Parathyroid adenoma (tissue), 2 donors: Measurements from ENCODE around the gene FLYWCH1.

Experiments
- H2AFZ ChIP-seq: fragments of 300-600 bp; sonication (generic); one replicate; pipeline ENCODE4 v1.7.0; 2017; ENCODE audit warnings: antibody characterized with exemption, mild to moderate bottlenecking
- H3K27ac ChIP-seq: fragments of 300-600 bp; sonication (generic); one replicate; pipeline ENCODE4 v1.7.0; 2017
- H3K27me3 ChIP-seq: fragments of 300-600 bp; sonication (generic); one replicate; pipeline ENCODE4 v1.7.0; 2017; ENCODE audit warnings: low read length; ENCODE audit not compliant: control insufficient read depth, insufficient read depth
- H3K36me3 ChIP-seq: fragments of 300-600 bp; sonication (generic); one replicate; pipeline ENCODE4 v1.7.0; 2017; ENCODE audit warnings: low read length; ENCODE audit not compliant: control insufficient read depth, insufficient read depth
- H3K4me1 ChIP-seq: fragments of 300-600 bp; sonication (generic); one replicate; pipeline ENCODE4 v1.7.0; 2017; ENCODE audit warnings: control low read depth
- H3K4me2 ChIP-seq: fragments of 300-600 bp; sonication (generic); one replicate; pipeline ENCODE4 v1.7.0; 2017; ENCODE audit warnings: low read length
- H3K4me3 ChIP-seq: fragments of 300-600 bp; sonication (generic); one replicate; pipeline ENCODE4 v1.7.0; 2017; ENCODE audit warnings: low read depth, low read length
- H3K79me2 ChIP-seq: fragments of 300-600 bp; sonication (generic); one replicate; pipeline ENCODE4 v1.7.0; 2017; ENCODE audit warnings: control low read depth
- H3K9ac ChIP-seq: fragments of 300-600 bp; sonication (generic); one replicate; pipeline ENCODE4 v1.7.0; 2017; ENCODE audit warnings: mild to moderate bottlenecking
- H3K9me3 ChIP-seq: fragments of 300-600 bp; sonication (generic); one replicate; pipeline ENCODE4 v1.7.0; 2017; ENCODE audit warnings: low read length; ENCODE audit not compliant: control insufficient read depth
- TF ChIP-seq, protein P1 (sequence below): fragments of 300-600 bp; sonication (generic); IDR thresholded peaks from one replicate; pipeline ENCODE4 v1.7.0; 2017; ENCODE audit warnings: antibody characterized with exemption, mild to moderate bottlenecking
- donor health status: primary hyperparathyroidism.

FLYWCH1 gene

DNA sequence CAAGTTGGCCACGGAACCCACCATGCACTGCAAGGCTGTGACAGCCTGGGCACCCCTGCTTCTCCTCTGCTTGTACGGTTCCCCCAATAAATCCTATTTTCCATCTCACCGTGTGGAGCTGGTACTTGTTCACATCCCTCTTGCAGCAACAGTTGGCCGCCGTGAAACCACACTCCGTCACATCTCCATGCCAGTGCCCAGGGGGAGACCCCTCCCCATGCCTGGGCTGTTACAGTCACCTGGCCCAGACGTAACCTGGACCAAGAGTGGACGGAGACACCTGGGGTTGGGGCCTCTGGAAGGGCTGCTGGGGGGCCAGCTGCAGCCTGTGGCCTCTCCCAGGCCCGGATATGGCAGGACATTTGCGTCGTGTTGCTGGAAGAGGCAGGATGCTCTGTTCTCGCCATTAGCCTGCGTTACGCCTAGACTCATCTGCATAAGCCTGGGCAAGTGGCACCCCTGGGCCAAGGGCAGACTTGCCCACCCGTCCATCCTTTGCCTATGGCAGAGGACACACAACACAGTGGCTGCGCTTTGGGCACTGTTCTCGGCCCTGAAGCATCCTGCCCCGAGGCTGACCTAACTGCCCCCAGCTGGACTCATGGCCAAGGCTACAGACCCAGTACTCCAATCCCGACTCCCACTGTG lies 38.1 kb downstream of the FLYWCH1 start:
- H3K27me3 ChIP-seq, result no peaks in the 10 kb centered on the region
- no peak overlapping the region for H3K4me3 ChIP-seq
- H3K36me3 ChIP-seq, result no peaks in the 10 kb centered on the region
- no peaks in the 10 kb centered on the region for H3K9me3 ChIP-seq
- H3K4me2 ChIP-seq, result no peak overlapping the region
- H3K27ac ChIP-seq, result no peak overlapping the region
- no peak overlapping the region for H3K9ac ChIP-seq
- peaks cover 3% of the 10 kb centered on the region for H3K4me1 ChIP-seq
- H3K79me2 ChIP-seq, result no peaks in the 10 kb centered on the region
- TF ChIP-seq, protein P1, sequence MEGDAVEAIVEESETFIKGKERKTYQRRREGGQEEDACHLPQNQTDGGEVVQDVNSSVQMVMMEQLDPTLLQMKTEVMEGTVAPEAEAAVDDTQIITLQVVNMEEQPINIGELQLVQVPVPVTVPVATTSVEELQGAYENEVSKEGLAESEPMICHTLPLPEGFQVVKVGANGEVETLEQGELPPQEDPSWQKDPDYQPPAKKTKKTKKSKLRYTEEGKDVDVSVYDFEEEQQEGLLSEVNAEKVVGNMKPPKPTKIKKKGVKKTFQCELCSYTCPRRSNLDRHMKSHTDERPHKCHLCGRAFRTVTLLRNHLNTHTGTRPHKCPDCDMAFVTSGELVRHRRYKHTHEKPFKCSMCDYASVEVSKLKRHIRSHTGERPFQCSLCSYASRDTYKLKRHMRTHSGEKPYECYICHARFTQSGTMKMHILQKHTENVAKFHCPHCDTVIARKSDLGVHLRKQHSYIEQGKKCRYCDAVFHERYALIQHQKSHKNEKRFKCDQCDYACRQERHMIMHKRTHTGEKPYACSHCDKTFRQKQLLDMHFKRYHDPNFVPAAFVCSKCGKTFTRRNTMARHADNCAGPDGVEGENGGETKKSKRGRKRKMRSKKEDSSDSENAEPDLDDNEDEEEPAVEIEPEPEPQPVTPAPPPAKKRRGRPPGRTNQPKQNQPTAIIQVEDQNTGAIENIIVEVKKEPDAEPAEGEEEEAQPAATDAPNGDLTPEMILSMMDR, result no peak
- H2AFZ ChIP-seq, result no peak overlapping the region

DNA sequence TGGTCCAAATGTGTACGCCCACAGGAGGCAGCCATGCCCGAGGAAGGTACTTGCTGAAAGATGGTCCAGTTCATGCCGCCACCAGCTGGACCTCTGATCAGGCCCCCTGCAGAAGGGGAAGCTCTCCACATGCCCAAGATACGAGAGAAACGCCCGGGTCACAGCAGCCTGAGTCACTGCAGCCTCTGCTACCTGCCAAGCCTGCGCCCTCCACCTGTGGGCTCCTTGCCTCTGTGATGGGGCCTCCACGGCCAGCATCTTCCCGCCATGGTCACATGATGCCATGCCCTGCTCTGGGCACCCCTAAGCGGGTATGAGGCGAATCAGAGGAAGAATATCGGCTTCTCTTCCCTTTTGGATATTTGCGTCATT lies 38.6 kb downstream of the FLYWCH1 start:
- H3K27ac ChIP-seq, result no peak overlapping the region
- H3K4me3 ChIP-seq, result no peak overlapping the region
- H3K27me3 ChIP-seq, result no peaks in the 10 kb centered on the region
- H3K4me2 ChIP-seq, result no peak overlapping the region
- H3K9me3 ChIP-seq, result no peaks in the 10 kb centered on the region
- H3K36me3 ChIP-seq, result no peaks in the 10 kb centered on the region
- H3K4me1 ChIP-seq, result peaks cover 3% of the 10 kb centered on the region
- H2AFZ ChIP-seq, result no peak overlapping the region
- H3K79me2 ChIP-seq, result no peaks in the 10 kb centered on the region
- no peak overlapping the region for H3K9ac ChIP-seq
- TF ChIP-seq, protein P1, result no peak

DNA sequence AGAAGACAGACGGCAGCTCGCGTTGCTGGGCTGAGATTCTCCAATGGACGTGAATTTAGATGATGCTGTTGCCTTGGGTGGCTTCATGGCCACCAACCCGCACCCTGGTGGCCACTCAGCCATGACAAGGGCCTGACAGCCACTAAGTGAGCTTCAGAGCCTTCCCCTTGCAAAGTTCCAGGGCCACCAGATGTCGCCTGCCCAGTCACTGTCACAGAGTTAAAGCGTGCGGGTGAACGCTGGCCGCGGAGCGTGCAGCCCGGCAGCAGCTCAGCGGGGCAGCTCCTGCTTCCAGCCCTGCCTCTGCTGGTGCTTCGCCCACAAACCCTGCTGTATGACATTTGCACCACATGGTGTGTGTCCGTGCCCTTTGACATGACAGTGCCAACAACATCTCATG lies 39.0 kb downstream of the FLYWCH1 start:
- Histone ChIP-seq H3K4me3 (no peak overlapping the region), H3K36me3 (no peaks in the 10 kb centered on the region), H2AFZ (no peak overlapping the region), H3K4me1 (peaks cover 3% of the 10 kb centered on the region), H3K79me2 (no peaks in the 10 kb centered on the region), H3K27ac (no peak overlapping the region), H3K9ac (no peak overlapping the region), H3K9me3 (no peaks in the 10 kb centered on the region), H3K4me2 (no peak overlapping the region), H3K27me3 (no peaks in the 10 kb centered on the region)
- TF ChIP-seq, protein P1, result no peak

DNA sequence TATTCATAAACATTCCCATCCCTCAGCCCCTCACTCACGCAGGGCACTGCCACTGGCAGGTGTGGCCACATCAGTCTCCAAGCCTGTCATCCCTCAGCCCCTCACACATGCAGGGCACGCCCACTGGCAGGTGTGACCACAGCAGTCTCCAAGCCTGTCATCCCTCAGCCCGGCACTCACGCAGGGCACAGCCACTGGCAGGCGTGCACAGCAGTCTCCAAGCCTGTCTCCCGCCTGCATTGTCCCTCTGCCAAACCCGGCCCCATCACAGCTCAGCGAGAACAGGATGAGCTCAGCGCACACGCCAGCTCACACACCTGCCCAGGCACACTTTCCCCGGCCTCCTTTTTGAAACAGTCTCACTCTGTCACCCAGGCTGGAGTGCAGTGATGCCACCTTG lies 40.9 kb downstream of the FLYWCH1 start:
- H3K36me3 ChIP-seq, result no peaks in the 10 kb centered on the region
- H3K9me3 ChIP-seq, result no peaks in the 10 kb centered on the region
- H3K27ac ChIP-seq, result no peak overlapping the region
- TF ChIP-seq, protein P1, result no peak
- H3K4me2 ChIP-seq, result no peak overlapping the region
- no peaks in the 10 kb centered on the region for H3K27me3 ChIP-seq
- H3K79me2 ChIP-seq, result no peaks in the 10 kb centered on the region
- no peak overlapping the region for H3K9ac ChIP-seq
- no peak overlapping the region for H3K4me3 ChIP-seq
- peaks cover 3% of the 10 kb centered on the region for H3K4me1 ChIP-seq
- H2AFZ ChIP-seq, result no peak overlapping the region
